Measurements from ENCODE around the gene MTSS2.

The MTSS2 gene

DNA sequence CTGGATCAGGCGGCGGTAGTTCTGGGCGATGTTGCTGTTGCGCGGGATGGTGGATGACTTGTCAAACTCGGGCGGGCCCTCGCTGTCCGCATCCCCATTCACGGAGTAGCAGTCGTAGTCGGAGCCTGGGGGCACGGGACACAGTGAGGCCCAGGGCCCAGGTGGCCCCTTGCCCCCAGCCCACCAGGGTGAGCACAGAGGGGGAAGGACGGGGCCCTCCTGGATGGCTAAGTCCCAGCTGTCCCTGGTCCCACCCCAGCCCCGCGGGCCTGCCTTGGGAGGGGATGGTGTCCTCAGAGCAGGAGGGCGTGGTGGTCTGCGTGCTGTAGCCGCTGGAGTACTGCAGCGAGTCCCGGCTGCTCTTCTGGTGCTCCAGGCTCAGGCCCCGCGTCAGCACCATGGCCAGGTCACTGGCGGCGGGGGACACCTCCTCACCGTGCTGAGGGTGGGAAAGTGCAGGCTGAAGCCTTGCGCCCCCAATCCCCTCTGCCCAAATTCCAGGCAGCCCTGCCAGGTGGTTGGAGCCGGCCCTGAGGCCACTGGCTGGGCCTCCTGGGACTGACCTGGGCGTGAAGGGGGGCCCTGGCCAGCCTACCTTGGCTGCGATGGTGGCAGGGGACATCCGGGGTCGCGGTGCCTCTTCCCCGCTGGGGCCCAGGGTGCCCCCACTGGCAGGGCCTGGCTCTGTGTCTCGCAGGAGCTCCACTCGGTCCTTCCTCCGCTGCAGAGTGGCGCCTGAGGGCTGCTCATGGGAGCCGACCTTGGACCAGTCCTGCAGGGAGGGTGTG, 21.3 kb downstream of the MTSS2 start:
- TF ChIP-seq, protein P1, sequence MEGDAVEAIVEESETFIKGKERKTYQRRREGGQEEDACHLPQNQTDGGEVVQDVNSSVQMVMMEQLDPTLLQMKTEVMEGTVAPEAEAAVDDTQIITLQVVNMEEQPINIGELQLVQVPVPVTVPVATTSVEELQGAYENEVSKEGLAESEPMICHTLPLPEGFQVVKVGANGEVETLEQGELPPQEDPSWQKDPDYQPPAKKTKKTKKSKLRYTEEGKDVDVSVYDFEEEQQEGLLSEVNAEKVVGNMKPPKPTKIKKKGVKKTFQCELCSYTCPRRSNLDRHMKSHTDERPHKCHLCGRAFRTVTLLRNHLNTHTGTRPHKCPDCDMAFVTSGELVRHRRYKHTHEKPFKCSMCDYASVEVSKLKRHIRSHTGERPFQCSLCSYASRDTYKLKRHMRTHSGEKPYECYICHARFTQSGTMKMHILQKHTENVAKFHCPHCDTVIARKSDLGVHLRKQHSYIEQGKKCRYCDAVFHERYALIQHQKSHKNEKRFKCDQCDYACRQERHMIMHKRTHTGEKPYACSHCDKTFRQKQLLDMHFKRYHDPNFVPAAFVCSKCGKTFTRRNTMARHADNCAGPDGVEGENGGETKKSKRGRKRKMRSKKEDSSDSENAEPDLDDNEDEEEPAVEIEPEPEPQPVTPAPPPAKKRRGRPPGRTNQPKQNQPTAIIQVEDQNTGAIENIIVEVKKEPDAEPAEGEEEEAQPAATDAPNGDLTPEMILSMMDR (conservative IDR thresholded peaks at IDR 0.05; ENCODE audit: low read length), result no peak
- DNase-seq (ENCODE audit: low read depth), result no peak
- no peak overlapping the region for H3K4me3 ChIP-seq (ENCODE audit: low read length)

DNA sequence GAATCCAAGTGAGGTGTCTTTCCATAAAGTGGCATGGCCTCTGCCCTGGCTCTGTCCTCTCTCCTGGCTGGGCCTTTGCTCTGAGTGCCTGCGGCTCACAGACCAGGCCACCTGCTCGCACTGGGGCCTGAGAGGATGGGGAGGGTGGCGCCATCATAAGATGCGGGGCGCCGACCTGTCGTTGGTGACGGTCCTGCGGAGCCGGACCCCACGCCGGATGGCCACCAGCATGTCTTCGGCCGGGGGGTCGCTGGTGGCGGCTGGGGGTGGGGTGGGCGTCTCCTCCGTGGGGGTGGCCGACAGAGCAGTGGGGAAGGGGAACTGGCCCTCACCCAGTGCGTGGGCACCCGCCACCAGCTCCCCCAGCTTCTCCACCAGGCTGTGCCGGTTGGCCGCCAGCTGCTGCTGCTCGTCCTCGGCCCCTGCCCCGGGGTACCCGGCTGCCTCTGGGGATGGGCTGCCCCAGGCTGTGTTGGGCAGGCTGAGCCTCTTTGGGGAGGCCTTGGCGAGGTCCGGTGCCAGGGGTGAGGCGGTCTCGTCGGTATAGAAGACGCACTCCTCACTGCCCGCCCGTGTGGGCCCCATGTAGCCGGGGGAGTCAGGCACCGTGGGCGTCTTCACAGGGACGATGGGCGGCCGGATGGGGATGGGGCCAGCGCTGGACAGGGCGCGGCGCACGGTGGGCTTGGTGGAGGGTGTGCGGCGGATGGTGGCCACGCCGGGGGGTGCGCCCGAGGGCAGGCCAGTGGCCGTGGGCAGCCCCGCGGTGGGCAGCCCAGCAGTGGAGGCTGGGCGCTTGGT, 22.1 kb downstream of the MTSS2 start:
- TF ChIP-seq, protein P1 (conservative IDR thresholded peaks at IDR 0.05; ENCODE audit: low read length), result no peak
- no peak overlapping the region for H3K4me3 ChIP-seq (ENCODE audit: low read length)
- DNase-seq (ENCODE audit: low read depth), result no peak

DNA sequence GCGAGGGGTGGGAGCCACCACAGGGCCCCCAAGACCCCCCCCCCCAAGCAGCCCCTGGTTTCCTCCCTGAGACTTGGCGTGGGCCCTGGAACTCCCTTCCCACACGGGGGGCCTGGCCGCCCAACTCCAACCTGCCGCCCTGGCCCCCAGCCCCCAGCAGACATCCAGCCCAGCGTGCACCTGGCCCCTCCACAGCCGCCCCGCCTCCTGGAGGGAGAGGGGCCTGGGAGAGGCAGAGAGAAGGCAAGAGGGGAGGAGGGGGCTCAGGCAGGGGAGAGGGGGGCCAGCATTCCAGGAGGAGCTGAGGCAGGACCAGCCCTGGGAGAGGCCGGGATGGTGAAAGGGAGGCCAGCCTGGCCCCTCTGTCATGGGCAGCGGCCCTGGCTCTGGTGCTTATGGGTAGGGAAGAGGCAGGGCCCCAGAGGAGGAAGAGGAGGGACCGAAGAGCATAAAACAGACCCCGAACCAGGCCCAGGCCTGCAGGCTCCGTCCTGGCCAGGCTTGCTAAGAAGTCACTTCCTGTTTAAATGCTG, 22.8 kb downstream of the MTSS2 start:
- DNase-seq (ENCODE audit: low read depth), result no peak
- H3K4me3 ChIP-seq (ENCODE audit: low read length), result no peak overlapping the region
- TF ChIP-seq, protein P1 (conservative IDR thresholded peaks at IDR 0.05; ENCODE audit: low read length), result no peak

DNA sequence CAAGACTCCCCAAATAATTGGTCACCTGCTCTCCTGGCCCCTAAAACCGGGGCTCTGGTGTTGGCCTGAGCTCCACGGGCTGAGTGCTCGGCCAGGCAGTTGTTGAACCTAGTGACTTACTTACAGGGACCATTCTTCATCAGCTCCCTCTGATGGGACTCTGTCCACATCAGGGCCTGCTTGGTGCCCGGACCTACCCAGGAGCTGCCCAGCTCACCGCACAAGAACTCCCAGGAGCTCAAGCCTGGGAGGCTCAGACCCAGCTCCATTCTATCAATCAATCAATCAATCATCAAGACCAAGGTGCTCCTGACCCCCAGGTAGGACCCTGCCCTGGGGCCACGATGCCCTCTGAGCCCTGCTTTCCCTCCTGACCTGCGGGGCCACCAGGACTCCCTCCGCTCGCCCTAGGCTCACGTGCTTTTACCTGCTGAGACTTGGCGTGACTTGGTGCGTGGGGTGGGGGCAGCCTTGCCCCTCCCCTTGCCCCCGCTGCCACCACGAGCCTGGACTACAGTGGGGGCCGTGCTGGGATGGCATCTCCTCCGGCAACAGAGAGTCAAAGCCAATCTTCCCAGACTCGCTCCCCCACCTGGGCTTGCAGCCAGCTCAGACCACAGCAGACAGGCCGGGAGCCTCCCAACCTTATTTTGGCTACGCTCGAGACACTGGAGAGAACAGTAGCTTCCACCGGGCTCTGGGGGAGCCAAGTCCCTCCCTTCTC, 23.8 kb downstream of the MTSS2 start:
- TF ChIP-seq, protein P1 (conservative IDR thresholded peaks at IDR 0.05; ENCODE audit: low read length), result no peak
- no peak overlapping the region for H3K4me3 ChIP-seq (ENCODE audit: low read length)
- DNase-seq (ENCODE audit: low read depth), result no peak

DNA sequence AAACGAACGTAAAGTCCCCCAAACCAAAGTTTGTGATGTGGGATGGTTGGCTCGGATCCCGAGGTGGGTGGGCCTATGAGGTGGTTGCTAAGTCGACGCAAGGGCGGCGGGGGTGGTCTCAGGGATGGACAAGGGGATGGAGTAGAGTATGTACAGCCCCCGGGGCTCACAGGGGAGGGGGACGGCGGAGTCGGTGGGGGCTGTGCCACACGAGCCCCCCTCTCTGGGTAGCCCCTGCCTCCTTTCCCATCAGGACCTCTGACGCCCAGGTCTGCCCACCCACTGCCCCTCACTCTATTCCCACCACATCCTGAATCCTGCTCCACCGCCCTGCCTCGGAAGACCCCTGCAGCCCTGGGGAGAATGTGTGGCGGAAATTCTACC, 24.3 kb downstream of the MTSS2 start:
- TF ChIP-seq, protein P1 (conservative IDR thresholded peaks at IDR 0.05; ENCODE audit: low read length), result no peak
- H3K4me3 ChIP-seq (ENCODE audit: low read length), result no peak overlapping the region
- no peak for DNase-seq (ENCODE audit: low read depth)

DNA sequence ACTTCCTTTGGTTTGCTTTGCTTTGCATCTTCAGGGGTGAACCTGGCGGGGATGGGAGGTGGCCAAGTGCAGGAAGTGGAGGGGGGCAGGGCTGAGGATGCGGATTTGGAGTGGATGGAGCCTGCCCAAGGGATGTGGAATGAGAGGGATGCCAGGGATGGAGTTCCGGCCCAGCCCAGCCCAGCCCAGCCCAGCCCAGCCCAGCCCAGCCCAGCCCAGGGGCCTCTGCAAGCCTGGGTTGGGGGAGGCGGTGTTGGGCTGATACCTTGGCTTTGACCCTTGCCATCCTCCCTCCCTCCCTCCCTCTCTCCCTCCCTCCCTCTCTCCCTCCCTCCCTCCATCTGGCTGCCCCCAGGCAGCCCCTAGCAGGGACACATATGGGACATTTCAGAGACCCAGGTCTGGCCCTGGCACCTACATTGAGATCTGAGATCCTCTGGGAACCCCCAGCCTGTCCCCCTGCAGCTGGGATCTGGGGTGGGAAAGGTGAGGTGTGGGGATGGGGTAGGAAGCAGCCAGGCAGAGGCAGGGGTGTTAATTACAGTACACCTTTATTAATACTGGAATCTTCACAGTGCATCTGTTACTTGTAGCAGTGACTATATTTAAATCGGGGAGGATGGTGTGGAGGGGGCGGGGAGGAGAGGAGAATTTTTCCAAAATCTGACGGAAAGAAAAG, 25.0 kb downstream of the MTSS2 start:
- DNase-seq (ENCODE audit: low read depth), result peak; percentile 39
- TF ChIP-seq, protein P1 (conservative IDR thresholded peaks at IDR 0.05; ENCODE audit: low read length), result no peak
- no peak overlapping the region for H3K4me3 ChIP-seq (ENCODE audit: low read length)
